Measurements from ENCODE around the gene LYRM9.
"Not testable (repeated sequence)": the region's sequence is repeated elsewhere in the genome, so short reads cannot be mapped to it uniquely, and the experiment has no call there.

The LYRM9 gene

DNA sequence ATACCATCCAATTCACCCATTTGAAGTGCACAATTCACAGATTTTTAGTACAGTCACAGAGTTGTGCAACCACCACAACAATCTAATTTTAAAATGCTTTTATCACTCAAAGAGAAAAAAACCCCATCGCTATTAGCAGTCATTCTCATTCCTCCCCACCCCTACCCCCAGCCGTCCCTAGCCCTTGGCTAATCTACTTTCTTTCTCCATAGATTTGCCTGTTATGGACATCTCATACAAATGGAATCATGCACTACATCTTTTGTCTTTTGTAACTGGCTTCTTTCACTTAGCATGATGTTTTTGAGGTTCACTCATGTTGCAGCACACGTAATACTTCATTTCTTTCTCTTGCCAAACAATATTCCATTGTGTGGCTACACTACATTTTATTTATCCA, 20.4 kb downstream of the LYRM9 start:
- no peak for DNase-seq

DNA sequence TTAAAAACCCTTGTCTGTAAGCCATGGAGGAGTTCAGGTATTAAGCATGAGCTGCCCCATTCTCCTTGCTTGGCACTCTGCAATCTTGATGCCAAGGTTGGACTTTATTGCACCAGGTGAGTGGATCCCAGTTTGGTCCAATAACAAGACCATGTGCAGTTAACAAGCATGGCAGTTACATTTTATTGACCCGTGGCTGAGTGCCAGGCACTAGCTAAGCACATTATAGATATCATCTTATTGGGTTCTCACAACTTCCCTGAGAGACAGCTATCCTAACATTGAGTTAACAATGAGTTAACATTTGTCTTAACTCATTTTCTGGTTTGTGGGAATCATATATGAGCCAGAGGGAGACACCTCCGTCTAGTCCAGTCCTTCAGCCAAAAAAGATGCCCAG, 21.8 kb downstream of the LYRM9 start:
- DNase-seq = no peak

DNA sequence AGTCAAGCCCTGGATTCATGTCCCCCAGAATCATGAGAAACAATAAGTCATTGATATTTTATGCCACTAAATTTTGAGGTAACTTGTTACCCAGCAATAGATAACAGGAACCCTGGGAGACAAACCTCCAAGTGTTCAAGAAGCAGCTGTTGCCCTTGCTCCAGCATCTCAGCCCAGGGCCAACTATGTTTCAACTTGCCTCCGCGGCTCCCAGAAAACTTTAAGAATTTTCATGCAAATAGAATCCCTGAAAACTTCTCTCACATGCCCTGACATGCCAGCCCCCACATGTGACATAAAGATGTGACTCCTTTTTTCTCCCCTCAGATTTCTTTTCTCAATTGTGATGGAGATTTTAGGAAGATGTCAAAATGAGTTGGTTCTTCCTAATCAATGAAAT, 22.8 kb downstream of the LYRM9 start:
- no peak for DNase-seq

- no peak for DNase-seq
Observed at GRCh38 chr17:27868565-27868964, 24.6 kb downstream of the LYRM9 start.

DNA sequence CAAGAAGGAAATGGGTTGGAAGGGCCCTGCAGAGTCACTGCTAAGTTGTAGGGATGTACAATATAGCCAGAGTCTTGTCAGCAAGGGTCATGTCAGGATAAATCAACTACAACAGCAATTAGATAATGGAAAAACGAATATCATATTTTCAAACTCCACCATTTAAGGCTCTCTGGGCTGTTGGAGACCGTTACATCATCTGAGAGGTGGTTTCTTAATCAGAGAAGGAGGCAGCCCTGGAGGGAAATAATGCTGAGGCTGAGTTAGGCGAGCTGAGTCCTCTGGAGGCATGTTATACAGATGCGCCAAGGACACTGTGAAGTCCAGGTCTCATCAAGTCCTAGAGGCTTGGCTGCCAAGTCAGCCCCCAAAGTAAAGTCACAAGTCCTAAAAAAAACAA, 30.3 kb downstream of the LYRM9 start:
- DNase-seq = no peak

DNA sequence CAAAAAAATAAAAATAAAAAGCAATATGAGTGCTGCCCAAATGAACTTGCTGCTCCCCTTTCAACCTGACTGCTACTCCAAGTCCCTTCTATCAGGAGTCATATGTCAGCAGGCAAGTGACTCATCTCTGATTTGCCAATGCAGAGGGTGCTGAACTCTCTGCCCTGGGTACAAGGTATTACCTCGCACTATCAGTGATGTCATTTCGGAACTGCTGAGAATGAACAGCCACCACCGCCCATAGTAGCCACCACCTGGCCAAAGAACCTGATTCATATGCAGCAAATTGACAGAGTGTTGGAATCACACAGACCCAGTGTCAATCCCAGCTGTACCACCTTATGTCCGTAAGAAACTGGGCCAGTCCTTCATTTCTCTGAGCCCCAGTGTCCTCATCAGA, 31.2 kb downstream of the LYRM9 start:
- no peak for DNase-seq

DNA sequence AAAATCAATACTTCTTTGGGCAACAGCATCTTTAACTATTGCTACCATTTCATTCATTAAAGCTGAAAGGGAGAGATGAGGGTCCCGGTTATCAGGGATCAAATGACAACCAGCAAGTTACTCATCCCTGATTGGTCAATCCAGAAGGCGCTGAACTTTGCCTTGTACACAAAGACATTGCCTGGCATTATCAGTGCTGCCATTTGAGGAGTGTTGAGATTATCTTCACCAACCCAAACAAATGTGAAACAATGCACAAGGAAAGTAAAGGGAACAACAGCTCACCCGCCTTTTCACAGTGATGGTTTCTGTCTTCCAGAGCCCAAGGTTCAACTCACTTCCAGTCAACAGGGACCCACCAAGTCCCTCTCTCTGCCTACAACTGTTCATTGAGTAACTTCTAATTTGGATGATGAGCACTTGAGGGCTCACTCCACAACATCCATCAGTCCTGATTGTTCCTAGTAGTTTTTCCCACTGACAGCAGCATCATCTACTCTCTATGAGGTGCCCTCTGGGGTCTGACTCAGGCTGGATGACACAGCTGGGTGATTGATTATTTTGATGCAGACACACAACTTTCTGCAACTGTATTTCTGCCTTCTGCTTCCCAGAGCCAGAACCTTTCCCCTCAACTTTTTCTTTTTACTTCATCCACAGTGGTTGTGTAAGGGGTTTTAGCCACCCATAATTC, 32.0 kb downstream of the LYRM9 start:
- no peak for DNase-seq

- no peak for DNase-seq
Observed at GRCh38 chr17:27858621-27859305, 34.4 kb downstream of the LYRM9 start.

- no peak for DNase-seq
Observed at GRCh38 chr17:27856676-27857432, 36.3 kb downstream of the LYRM9 start.

DNA sequence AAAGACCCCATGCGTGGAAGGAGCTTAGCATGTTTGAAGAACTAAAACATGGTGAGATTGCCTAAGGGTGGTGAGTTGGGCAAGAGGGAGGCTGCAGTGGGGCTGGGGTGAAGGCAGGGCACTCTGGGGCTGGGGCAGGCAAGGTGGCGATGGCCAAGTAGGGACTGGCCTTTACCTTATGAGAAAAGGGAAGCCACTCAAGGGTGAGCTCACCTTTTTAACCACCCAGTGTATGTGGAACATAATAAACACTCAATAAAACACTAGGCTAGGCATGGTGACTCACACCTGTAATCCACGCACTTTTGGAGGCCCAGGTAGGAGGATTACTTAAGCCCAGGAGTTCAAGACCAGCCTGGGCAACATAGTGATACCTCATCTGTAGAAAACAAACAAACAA, 37.7 kb downstream of the LYRM9 start:
- no peak for DNase-seq

GRCh38 chr17:27854163-27854562, 39.0 kb downstream of the LYRM9 start:
- DNase-seq = no peak

DNA sequence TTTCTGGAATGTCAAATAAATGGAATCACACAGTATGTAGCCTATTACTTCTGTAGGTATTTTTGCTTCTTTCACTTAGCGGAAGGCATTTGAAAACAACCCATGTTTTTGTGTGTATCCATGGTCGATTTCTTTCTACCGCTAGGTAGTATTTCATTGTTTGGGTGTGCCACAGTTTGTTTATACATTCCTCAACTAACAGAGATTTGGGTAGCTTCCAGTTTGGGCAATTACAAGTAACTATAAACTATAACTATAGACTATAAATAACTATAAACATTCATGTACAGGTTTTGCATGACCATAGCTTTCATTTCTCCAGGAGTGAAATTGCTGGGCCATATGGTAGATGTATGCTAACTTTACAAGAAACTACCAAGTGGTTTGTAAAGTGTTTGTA, 40.1 kb downstream of the LYRM9 start:
- DNase-seq = no peak

DNA sequence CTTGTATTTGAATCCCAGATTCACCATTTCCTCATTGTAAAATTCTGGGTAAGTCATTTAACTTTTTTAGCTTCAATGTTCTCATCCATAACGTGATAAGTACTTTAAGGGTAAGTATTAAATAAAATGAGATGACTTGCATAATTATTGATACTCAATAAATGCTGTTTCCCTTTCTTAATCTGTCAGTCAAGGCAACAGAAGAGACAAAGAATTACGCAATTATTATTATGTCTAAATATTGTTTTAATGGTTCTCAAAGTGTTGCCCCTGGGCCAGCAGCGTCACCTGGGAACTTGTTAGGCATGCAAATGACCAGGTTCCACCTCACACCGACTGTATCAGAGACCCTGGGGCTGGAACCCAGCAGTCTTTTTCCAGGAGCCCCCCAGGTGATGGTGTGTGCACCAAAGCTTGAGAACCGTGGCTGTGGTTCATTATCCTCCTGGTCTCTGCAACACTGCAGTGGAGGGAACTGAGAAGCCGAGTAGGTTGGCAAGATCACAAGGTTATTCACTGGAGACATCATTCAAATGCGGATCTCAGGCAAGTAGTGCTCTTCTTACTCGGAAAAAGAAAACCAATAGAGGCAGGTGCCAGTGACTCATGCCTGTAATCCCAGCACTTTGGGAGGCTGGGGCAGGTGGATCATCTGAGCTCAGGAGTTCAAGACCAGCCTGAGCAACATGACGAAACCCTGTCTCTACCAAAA, 43.5 kb downstream of the LYRM9 start:
- no peak for DNase-seq

DNA sequence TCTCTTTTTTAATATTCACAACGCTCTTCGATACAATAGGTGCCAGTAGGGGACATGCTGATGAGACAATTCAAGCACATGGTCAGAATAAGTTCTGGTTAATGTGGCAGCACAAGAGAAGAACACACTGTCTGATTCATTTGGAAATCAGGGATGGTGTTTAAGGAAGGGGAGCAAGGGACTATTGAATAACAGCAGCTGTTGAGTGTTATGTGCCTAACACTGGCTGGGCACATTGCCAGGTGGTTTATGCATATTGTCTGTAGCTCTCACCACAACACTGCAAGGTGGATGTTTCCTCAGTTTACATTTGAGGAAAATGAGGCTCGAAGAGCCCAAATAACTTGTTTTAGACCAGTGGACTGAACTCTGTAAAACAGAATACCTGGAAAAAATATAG, 44.2 kb downstream of the LYRM9 start:
- no peak for DNase-seq

DNA sequence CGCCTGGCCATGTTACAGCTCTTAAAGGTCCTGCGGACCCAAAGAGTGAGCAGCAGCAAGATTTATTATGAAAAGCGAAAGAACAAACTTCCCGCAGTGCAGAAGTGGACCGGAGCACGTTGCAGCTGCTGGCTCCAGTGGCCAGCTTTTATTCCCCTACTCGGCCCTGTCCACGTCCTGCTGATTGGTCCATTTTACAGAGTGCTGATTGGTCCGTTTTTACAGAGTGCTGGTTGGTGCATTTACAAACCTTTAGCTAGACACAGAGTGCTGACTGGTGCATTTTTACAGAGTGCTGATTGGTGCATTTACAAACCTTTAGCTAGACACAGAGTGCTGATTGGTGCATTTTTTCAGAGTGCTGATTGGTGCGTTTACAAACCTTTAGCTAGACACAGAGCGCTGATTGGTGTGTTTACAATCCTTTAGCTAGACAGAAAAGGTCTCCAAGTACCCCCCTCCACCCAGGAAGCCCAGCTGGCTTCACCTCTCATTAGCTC, 46.3 kb downstream of the LYRM9 start:
- not testable (repeated sequence) for DNase-seq

- peak; percentile 38 for DNase-seq
Observed at GRCh38 chr17:27846042-27846655, 47.0 kb downstream of the LYRM9 start.

DNA sequence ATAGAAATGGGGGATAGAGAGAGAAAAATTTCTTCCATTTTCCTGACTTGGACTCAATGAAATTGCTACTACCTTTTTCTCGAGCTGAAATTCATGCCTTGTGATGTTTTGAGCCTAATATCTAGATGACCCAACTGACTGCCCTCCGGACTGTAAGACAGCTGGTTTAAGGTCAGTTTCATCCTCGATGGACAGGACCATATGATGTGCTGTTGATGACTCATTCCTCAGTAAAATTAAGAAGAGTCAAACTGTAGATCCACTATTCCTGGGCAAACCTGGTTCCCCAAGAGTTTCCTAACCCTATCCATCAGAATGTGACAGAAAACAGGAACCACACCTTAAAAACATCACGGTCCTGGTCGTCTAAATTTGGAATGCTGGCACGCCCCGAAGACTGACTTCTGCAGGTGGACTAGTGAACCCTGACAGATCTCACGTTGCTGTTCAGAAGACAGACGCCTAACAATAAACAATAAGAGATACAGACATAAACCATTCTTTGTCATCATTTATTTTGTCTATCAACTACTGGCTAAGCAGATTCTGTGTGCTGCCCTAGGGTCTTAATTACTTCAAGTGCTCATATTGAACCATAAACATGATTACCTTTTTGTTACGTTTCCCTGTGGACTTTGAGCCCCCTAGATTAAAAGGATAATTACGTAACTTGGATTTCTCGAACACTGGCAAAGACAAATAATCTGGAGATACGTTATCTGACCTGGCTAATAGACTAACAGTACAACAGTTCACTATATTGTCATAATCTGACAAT, 47.7 kb downstream of the LYRM9 start:
- no peak for DNase-seq

DNA sequence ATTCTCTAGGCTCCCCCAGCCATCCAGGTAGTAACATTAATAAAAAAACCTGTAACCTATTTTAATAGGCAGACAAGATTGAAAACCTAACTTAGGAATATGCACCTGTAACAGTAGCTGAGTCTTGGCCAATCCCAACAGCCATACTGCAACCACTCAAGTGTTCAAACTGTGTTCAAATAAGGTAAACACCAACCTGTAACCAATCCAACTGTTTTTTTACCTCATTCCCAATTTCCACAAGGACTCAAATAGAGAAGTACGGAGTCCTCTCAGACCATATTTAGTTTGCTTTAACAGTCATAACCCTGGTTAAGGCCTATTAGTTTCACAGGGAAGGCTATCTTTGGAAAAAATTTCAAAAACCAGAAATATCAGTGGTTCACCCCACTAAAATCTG, 52.5 kb downstream of the LYRM9 start:
- DNase-seq = no peak

GRCh38 chr17:27840406-27840678, 52.8 kb downstream of the LYRM9 start:
- not testable (repeated sequence) for DNase-seq

DNA sequence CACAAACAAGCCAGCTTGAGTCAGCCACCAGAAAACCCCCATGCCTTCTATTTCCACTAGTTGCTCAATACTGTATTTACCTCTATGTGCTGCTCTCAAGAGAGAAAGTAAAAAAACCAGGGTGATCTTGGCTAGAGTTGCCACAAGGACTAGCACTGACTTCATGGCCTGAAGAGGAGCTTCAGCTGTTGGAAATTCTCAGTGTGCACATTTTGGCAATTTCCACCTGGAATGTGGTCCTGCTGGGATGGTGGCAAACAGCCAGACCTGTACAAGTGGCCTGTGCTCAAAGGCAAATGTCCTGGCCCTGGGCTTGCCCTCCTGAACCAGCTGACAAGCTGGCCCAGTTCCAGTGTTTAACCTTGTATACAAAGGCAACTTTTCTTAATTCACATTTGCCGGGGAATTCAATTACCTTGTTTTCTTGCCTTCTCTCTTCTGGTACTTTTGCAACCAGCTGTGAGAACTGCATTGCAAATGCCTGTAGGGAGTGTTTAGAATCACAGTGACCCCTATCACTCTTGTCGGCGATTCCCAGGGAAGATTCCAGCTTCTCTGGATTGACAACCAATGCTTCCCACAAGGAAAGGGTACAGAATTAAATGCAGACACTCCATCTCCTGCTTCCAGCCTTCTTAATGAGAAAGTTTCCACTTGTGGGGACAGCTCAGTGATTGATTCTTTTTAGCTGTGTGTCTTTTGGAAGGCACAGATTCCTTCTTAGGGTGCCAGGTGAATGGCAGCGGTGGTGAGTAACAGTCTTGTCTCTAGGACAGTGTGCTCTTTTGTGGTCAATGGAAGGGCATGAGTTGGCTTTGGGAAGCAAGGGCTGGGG, 53.4 kb downstream of the LYRM9 start:
- DNase-seq = not testable (repeated sequence)

DNA sequence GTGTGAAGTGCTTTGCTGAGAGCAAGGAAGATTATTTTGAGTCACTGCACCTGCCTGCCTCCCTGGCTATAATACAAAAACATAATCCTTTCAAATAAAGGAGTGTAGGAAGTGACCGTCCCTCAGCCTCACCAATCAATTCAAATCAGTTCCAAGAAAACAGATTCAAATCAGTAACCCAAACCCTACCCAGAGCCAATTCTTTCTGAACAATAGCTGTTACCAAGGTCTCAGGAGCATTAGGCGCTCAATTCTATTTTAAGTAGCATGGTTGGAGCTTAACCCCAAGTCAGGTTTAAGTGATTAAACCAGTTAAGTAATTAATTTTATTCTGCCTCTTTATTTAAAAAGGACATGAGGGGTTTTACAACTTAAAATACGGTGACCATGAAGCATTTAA, 54.6 kb downstream of the LYRM9 start:
- DNase-seq = not testable (repeated sequence)

Measured in stimulated activated CD4-positive, alpha-beta T cell treated with anti-CD3 and anti-CD28 coated beads, Interleukin-15, amount 100 ng/mL, for 24 hours (primary cell).